Nephron (organoid): ENCODE measurements around the gene TRAPPC4.

Experiments used
- H3K27ac Mint-ChIP-seq, 3 experiments: 2 replicates each; pipeline ENCODE4 v1.8.0; 2020; ENCODE audit warnings: mixed read lengths in 3 of 3, mild to moderate bottlenecking in 2 of 3, moderate library complexity in 1 of 3
- H3K27me3 Mint-ChIP-seq: 2 replicates; pipeline ENCODE4 v1.8.0; 2021; ENCODE audit warnings: low read depth, mild to moderate bottlenecking, moderate library complexity, mixed read lengths
- H3K36me3 Mint-ChIP-seq: 2 replicates; pipeline ENCODE4 v1.8.0; 2020; ENCODE audit warnings: low read depth, mixed read lengths
- H3K4me1 Mint-ChIP-seq: 2 replicates; pipeline ENCODE4 v1.8.0; 2020; ENCODE audit warnings: mixed read lengths
- H3K4me3 Mint-ChIP-seq, 3 experiments: 2 replicates each; pipeline ENCODE4 v1.8.0; 2020; ENCODE audit warnings: mild to moderate bottlenecking in 3 of 3, mixed read lengths in 3 of 3, moderate library complexity in 2 of 3
- H3K9me3 Mint-ChIP-seq: 2 replicates; pipeline ENCODE4 v1.8.0; 2020; ENCODE audit warnings: mixed read lengths
- CTCF ChIP-seq, 3 experiments: fragments of 200-600 bp; sonication (generic); IDR thresholded peaks; one replicate each; pipeline ENCODE4 v1.5.0; 2021; ENCODE audit warnings: antibody characterized with exemption in 3 of 3; ENCODE audit not compliant: unreplicated experiment in 3 of 3

TRAPPC4 gene

DNA sequence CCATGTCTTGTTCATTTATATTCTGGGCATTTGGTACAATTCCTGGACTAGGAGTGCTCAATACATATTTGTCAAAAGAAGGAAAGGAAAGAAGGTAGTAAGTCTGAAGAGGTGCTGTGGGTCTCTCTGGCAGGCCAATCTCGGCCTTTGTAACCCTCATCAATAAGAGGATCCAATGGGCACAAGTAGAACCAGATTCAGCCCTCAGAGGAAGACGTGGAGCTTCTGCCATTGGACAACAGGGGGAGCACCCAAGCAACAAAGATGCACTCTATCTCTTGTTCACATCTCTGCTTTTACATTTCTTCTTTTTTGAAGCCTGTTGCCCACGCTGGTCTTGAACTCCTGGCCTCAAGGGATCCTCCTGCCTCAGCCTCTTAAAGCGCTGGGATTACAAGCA is 46.8 kb downstream of the TRAPPC4 start:
- TF ChIP-seq CTCF (IDR thresholded peaks at IDR 0.05; ENCODE audit: unreplicated experiment in 3 of 3), result peak in 1 of 3 experiments; percentile 27
- Mint-ChIP-seq H3K9me3 (no peaks in the 10 kb centered on the region), H3K27me3 (no peaks in the 10 kb centered on the region), H3K36me3 (peaks cover 11% of the 10 kb centered on the region), H3K4me3 (peak overlapping the region; percentile 8 to 79 (median 74)), H3K4me1 (peaks cover 30% of the 10 kb centered on the region), H3K27ac (no peak overlapping the region)

DNA sequence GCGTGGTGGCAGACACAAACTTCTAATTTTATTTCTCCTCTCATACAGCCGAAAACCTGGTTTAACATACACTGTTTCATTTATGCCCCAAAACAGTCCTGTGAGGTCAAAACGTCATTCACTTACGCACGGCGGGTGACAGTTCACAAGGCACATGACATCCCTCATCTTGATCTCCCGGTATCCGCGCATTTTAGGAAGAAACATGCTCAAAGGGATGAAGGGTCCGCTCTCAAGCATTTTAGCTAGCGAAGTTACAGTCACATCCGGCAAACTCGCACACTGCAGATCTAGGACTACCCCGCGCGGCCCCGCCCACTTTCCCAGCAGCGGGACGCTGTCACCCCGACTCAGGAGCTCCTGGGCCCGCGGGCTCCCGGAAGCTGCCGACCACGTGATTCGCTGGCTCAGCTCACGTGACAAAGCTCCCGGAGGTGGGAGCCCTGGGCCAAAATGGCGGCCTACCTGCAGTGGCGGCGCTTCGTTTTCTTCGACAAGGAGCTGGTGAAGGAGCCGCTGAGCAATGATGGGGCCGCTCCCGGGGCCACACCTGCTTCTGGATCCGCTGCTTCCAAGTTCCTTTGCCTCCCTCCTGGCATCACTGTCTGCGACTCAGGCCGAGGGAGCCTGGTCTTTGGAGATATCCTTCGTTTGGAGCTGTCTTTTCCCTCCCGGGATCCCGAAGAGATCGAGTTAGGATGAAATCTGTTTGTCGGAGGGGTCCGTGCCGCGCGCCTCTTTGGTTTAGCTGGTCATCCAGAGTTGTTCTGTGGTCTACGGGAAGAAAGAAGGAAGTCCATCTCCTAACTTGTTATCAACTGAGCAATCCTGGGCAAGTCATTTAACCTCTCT is 49.0 kb downstream of the TRAPPC4 start, which contains the start of gene VPS11:
TSS of gene VPS11 (plus strand) at position 448 of the 852 bp plus-strand sequence. CDS start at position 454, 6 bp downstream.
- Mint-ChIP-seq H3K27ac (peak within 1 kb of the TSS; percentile 77 to 95 (median 92)), H3K4me1 (peaks cover 25% of the 10 kb centered on the region), H3K36me3 (peaks cover 22% of the 10 kb centered on the region), H3K27me3 (no peaks in the 10 kb centered on the region), H3K9me3 (no peaks in the 10 kb centered on the region), H3K4me3 (peak within 1 kb of the TSS; percentile 90 to 99 (median 99))
- TF ChIP-seq CTCF (IDR thresholded peaks at IDR 0.05; ENCODE audit: unreplicated experiment in 3 of 3), result no peak
